ENCODE data around the gene KCNH4.

The KCNH4 gene

DNA sequence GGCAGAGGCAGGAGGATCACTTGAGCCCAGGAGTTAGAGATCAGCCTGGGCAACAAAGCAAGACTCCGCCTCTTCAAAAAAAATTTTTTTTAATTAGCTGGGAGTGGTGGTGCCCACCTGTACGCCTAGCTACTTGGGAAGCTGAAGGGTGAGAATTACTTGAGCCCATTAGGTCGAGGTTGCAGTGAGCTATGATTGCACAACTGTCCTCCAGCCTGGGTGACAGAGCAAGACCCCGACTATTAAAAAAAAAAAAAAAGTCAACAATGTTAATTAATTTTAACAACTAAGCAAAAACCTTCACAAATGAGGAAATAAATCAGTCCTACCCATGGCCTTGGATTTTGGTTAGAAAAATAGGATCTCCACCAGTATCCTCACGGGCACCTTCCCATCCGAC is 73.8 kb downstream of the KCNH4 start:
- DNase-seq (ENCODE audit: low read depth), result no peak
- TF ChIP-seq CTCF (conservative IDR thresholded peaks at IDR 0.05; ENCODE audit: low read depth, low read length), result no peak
- no peak overlapping the region for H3K4me3 ChIP-seq (ENCODE audit: low read depth, low read length)
